ENCODE data around the gene APOO. TPM values are rescaled to one million over a fixed set of nuclear protein-coding genes. Genes with fewer than 3 reads are reported as not detected.

APOO gene
- total RNA-seq, 2 experiments from 2014 or later, result 30.2 to 37.2 TPM

DNA sequence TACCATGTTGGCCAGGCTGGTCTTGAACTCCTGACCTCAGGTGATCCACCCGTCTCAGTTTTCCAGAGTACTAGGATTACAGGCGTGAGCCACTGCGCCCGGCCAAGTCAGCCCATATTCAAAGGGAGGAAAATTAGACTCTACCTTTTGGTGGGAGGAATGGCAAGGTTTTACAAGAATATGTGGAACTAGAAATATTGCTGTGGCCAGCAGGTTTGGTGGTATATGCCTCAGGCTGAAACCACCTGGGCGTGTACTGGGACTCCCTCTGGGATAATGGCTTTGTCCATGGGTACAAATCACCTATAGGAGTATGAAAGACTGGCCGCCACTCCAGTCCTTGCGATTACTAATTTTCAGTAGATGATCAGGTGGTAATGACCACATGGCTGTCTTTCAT, 92.4 kb downstream of the APOO start:
- DNase-seq (no peak), ATAC-seq (no peak)
- H3K4me3 Mint-ChIP-seq, result no peak overlapping the region
- H3K27ac Mint-ChIP-seq, result no peak overlapping the region
- H3K9me3 Mint-ChIP-seq (ENCODE audit: low read depth), result no peaks in the 10 kb centered on the region
- peaks cover 3% of the 10 kb centered on the region for H3K27me3 Mint-ChIP-seq
- intact Hi-C loops (cut with DNase I, micrococcal nuclease), result no loop called here
- ChIA-PET CTCF (no interaction called here), POLR2A (no interaction called here)
- peaks cover 6% of the 10 kb centered on the region for H3K4me1 Mint-ChIP-seq
- H3K36me3 Mint-ChIP-seq (ENCODE audit: low read depth), result no peaks in the 10 kb centered on the region

DNA sequence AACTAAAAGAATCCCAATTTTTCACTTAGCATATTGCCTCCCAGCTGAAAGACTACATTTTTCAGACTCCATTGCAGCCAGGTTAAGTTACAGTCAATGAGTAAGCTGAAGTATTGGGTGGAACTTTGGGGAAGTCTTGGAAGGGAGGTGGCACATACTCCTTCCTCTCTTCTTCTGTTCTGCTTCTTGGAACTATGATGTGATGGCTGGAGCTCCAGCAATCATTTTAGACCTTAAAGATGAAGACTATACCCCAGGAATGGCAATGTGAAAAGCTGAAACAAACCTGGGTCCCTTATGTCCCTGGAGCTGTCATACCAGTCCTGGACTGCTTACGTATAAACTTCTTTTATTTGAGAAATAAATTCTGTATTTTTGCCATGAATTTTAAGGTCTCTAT, 93.9 kb downstream of the APOO start:
- POLR2A ChIA-PET, result interaction anchor here (0.6 kb wide), 1 partner anchor 13 kb away, joined by 3 read pairs; no protein-coding TSS in a partner anchor

GRCh38 chrX:23811656-23812055, 96.1 kb downstream of the APOO start:
- Mint-ChIP-seq H3K27me3 (peaks cover 3% of the 10 kb centered on the region), H3K27ac (no peak overlapping the region), H3K4me1 (peaks cover 6% of the 10 kb centered on the region), H3K4me3 (no peak overlapping the region), H3K9me3 (ENCODE audit: low read depth) (no peaks in the 10 kb centered on the region), H3K36me3 (ENCODE audit: low read depth) (no peaks in the 10 kb centered on the region)
- CTCF ChIA-PET, result interaction anchor here (0.6 kb wide), 1 partner anchor 54 kb away, joined by 3 read pairs; no protein-coding TSS in a partner anchor
- POLR2A ChIA-PET, result no interaction called here
- DNase-seq, result no peak
- ATAC-seq, result no peak
- intact Hi-C loops (cut with DNase I, micrococcal nuclease), result no loop called here

More for the DNA sequence above, 93.9 kb downstream of the APOO start:
- Mint-ChIP-seq H3K36me3 (ENCODE audit: low read depth) (no peaks in the 10 kb centered on the region), H3K27ac (no peak overlapping the region), H3K27me3 (peaks cover 3% of the 10 kb centered on the region), H3K9me3 (ENCODE audit: low read depth) (no peaks in the 10 kb centered on the region), H3K4me1 (peaks cover 6% of the 10 kb centered on the region), H3K4me3 (no peak overlapping the region)
- DNase-seq (no peak), ATAC-seq (no peak)
- CTCF ChIA-PET, result interaction anchor here (1.1 kb wide), 1 partner anchor 88 kb away, joined by 4 read pairs; no protein-coding TSS in a partner anchor
- intact Hi-C loops (cut with DNase I, micrococcal nuclease), result no loop called here

- H3K4me3 Mint-ChIP-seq, result no peak overlapping the region
- ATAC-seq, result no peak
Measured at GRCh38 chrX:23811108-23811651, 96.6 kb downstream of the APOO start.

DNA sequence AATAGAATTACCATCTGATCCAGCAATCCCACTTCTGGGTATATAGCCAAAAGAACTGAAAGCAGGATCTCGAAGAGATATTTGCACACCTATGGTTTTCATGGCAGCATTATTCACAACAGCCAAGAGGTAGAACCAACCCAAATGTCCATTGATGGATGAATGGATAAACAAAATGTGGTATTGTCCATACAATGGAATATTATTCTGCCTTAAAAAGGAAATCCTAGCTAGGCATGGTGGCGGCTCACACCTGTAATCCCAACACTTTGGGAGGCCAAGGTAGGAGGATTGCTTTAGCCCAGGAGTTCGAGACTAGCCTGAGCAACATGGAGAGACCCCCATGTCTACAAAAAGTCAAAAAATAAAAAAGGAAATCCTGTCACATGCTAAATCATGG, 97.5 kb downstream of the APOO start:
- H3K27me3 Mint-ChIP-seq, result peaks cover 3% of the 10 kb centered on the region
- H3K36me3 Mint-ChIP-seq (ENCODE audit: low read depth), result no peaks in the 10 kb centered on the region
- ChIA-PET POLR2A (no interaction called here), CTCF (no interaction called here)
- H3K9me3 Mint-ChIP-seq (ENCODE audit: low read depth), result no peaks in the 10 kb centered on the region
- ATAC-seq (no peak), DNase-seq (no peak)
- no peak overlapping the region for H3K27ac Mint-ChIP-seq
- H3K4me3 Mint-ChIP-seq, result no peak overlapping the region
- intact Hi-C loops (cut with DNase I, micrococcal nuclease), result no loop called here
- peaks cover 6% of the 10 kb centered on the region for H3K4me1 Mint-ChIP-seq

More at GRCh38 chrX:23811108-23811651, 96.6 kb downstream of the APOO start:
- POLR2A ChIA-PET, result no interaction called here
- intact Hi-C loops (cut with DNase I, micrococcal nuclease), result no loop called here
- H3K27me3 Mint-ChIP-seq, result peaks cover 3% of the 10 kb centered on the region
- H3K9me3 Mint-ChIP-seq (ENCODE audit: low read depth), result no peaks in the 10 kb centered on the region
- DNase-seq, result no peak
- no peak overlapping the region for H3K27ac Mint-ChIP-seq
- CTCF ChIA-PET, result interaction anchor here (0.6 kb wide), 1 partner anchor 54 kb away, joined by 3 read pairs; no protein-coding TSS in a partner anchor
- no peaks in the 10 kb centered on the region for H3K36me3 Mint-ChIP-seq (ENCODE audit: low read depth)
- peaks cover 6% of the 10 kb centered on the region for H3K4me1 Mint-ChIP-seq

GRCh38 chrX:23805389-23805788, 102.3 kb downstream of the APOO start:
- ChIA-PET CTCF (no interaction called here), POLR2A (no interaction called here)
- Mint-ChIP-seq H3K27ac (no peak overlapping the region), H3K9me3 (ENCODE audit: low read depth) (no peaks in the 10 kb centered on the region), H3K4me3 (no peak overlapping the region), H3K4me1 (peaks cover 5% of the 10 kb centered on the region), H3K27me3 (no peaks in the 10 kb centered on the region), H3K36me3 (ENCODE audit: low read depth) (no peaks in the 10 kb centered on the region)
- DNase-seq (no peak), ATAC-seq (no peak)
- intact Hi-C loops (cut with DNase I, micrococcal nuclease), result no loop called here

DNA sequence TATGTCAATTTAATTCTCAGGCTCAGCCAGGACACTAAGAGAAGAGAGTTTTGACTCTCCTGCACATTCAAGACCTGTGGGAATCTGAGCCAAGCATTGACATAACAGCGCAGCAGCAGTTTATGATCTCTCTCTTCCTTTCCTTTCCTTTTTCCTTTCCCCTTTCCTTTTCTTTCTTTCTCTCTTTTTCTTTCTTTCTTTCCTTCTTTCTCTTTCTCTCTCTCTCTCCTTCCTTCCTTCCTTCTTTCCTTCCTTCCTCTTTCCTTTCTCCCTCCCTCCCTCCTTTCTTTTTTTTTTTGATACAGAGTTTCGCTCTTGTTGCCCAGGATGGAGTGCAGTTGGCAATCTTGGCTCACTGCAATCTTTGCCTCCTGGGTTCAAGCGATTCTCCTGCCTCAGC, 103.2 kb downstream of the APOO start:
- no peaks in the 10 kb centered on the region for H3K27me3 Mint-ChIP-seq
- DNase-seq (no peak), ATAC-seq (no peak)
- no peaks in the 10 kb centered on the region for H3K36me3 Mint-ChIP-seq (ENCODE audit: low read depth)
- H3K27ac Mint-ChIP-seq, result no peak overlapping the region
- H3K9me3 Mint-ChIP-seq (ENCODE audit: low read depth), result no peaks in the 10 kb centered on the region
- no peak overlapping the region for H3K4me3 Mint-ChIP-seq
- POLR2A ChIA-PET, result interaction anchor here (0.6 kb wide), 1 partner anchor 223 kb away, joined by 5 read pairs; no protein-coding TSS in a partner anchor
- intact Hi-C loops (cut with DNase I, micrococcal nuclease), result no loop called here
- CTCF ChIA-PET, result interaction anchor here (1.4 kb wide), 1 partner anchor 97 kb away, joined by 4 read pairs; no protein-coding TSS in a partner anchor
- H3K4me1 Mint-ChIP-seq, result peaks cover 5% of the 10 kb centered on the region

GRCh38 chrX:23803931-23804381, 103.8 kb downstream of the APOO start:
- Mint-ChIP-seq H3K27me3 (no peaks in the 10 kb centered on the region), H3K9me3 (ENCODE audit: low read depth) (no peaks in the 10 kb centered on the region), H3K4me1 (peaks cover 7% of the 10 kb centered on the region), H3K4me3 (no peak overlapping the region), H3K27ac (no peak overlapping the region), H3K36me3 (ENCODE audit: low read depth) (no peaks in the 10 kb centered on the region)
- ChIA-PET CTCF (interaction anchor here (0.7 to 1.4 kb wide), 2 partner anchors 98 to 255 kb away, joined by 4 read pairs; no protein-coding TSS in a partner anchor), POLR2A (no interaction called here)
- intact Hi-C loops (cut with DNase I, micrococcal nuclease), result no loop called here
- DNase-seq, result no peak
- no peak for ATAC-seq

- Mint-ChIP-seq H3K27ac (no peak overlapping the region), H3K4me3 (no peak overlapping the region), H3K9me3 (ENCODE audit: low read depth) (no peaks in the 10 kb centered on the region), H3K36me3 (ENCODE audit: low read depth) (no peaks in the 10 kb centered on the region), H3K4me1 (peaks cover 11% of the 10 kb centered on the region), H3K27me3 (no peaks in the 10 kb centered on the region)
- intact Hi-C loops (cut with DNase I, micrococcal nuclease), result no loop called here
- DNase-seq (no peak), ATAC-seq (no peak)
- POLR2A ChIA-PET, result interaction anchor here (0.6 kb wide), 1 partner anchor 32 kb away, joined by 3 read pairs; no protein-coding TSS in a partner anchor
- CTCF ChIA-PET, result no interaction called here
Measured at GRCh38 chrX:23802431-23802830, 105.3 kb downstream of the APOO start.

DNA sequence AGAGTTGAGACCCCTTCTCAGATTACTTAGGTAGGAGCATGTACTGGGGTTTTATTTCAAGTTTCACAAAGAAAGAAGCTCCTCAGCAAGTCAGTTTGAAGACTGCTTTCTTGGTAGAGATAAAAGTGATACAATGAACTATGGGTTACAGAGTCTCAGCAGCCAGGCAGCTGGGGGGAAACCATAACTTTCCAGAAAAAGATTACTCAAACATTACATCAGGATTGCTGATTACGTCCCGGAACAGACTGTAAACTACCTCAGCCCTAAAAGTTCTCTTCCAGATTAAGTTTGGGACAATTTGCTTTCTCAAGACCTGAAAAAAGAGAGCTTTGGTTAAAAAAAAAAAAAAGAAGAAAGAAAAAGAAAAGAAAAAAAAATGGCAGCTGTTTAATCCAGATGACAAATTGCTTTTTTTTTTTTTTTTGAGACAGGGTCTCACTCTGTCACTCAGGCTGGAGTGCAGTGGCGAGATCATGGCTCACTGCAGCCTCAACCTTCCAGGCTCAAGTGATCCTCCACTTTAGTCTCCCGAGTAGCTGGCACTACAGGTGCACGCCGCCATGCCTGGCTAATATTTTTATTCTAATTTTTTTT, 108.2 kb downstream of the APOO start:
- Mint-ChIP-seq H3K36me3 (ENCODE audit: low read depth) (no peaks in the 10 kb centered on the region), H3K9me3 (ENCODE audit: low read depth) (no peaks in the 10 kb centered on the region), H3K27me3 (no peaks in the 10 kb centered on the region), H3K27ac (no peak overlapping the region), H3K4me1 (peaks cover 13% of the 10 kb centered on the region), H3K4me3 (no peak overlapping the region)
- ATAC-seq, result no peak
- ChIA-PET POLR2A (interaction anchor here (0.9 kb wide), 1 partner anchor 17 kb away, joined by 5 read pairs; the partner anchor contains the start of gene SAT1), CTCF (no interaction called here)
- DNase-seq, result no peak
- intact Hi-C loops (cut with DNase I, micrococcal nuclease), result no loop called here

- H3K9me3 Mint-ChIP-seq (ENCODE audit: low read depth), result no peaks in the 10 kb centered on the region
- ATAC-seq, result peak; percentile 57
- H3K4me3 Mint-ChIP-seq, result no peak overlapping the region
- no peaks in the 10 kb centered on the region for H3K36me3 Mint-ChIP-seq (ENCODE audit: low read depth)
- ChIA-PET CTCF (interaction anchor here (0.7 kb wide), 2 partner anchors 105 to 109 kb away, joined by 3 read pairs; no protein-coding TSS in a partner anchor), POLR2A (no interaction called here)
- no peak for DNase-seq
- intact Hi-C loops (cut with DNase I, micrococcal nuclease), result no loop called here
- H3K27ac Mint-ChIP-seq, result no peak overlapping the region
- peaks cover 12% of the 10 kb centered on the region for H3K4me1 Mint-ChIP-seq
- no peaks in the 10 kb centered on the region for H3K27me3 Mint-ChIP-seq
Measured at GRCh38 chrX:23797371-23798128, 110.2 kb downstream of the APOO start.

All from activated CD4-positive, alpha-beta T cell treated with anti-CD3 and anti-CD28 coated beads for 36 hours (primary cell).